SH-SY5Y (cell line): ENCODE data around the gene ADCY5.

Experiments used
- GATA2 ChIP-seq: IDR thresholded peaks from 2 replicates; pipeline ENCODE4 v1.6.1; 2011; ENCODE audit warnings: mild to moderate bottlenecking, low read depth, low read length
- GATA3 ChIP-seq: IDR thresholded peaks from 2 replicates; pipeline ENCODE4 v1.6.1; 2011; ENCODE audit warnings: low read depth, mild to moderate bottlenecking, low read length, moderate library complexity

GRCh38 chr3:123385981-123386380 lies 62.9 kb downstream of the ADCY5 start:
- TF ChIP-seq GATA2 (no peak), GATA3 (no peak)
